HepG2 (cell line): ENCODE data around the gene ADPRH. TPM values are rescaled to one million over a fixed set of nuclear protein-coding genes. Genes with fewer than 3 reads are reported as not detected.

Source experiments
- ATAC-seq: fragments of 200-7000 bp; cut with Tn5 transposase; 3 replicates; pipeline ENCODE4 v1.9.1; 2020; ENCODE audit warnings: mild to moderate bottlenecking, moderate library complexity
- BruUV-seq: library from RNA; stranded (reverse); fragments of 400-500 nt; replicated peaks from 2 replicates; lab custom pipeline; 2021; lab: Mats Ljungman, UMichigan
- CTCF ChIA-PET: fragments of 300-600 bp; formaldehyde crosslinking; extraction: SDS; loops from one replicate; lab custom pipeline; 2021; ENCODE audit warnings: low total read pairs, inconsistent platforms, low intra/inter-chr PET ratio; lab: Yijun Ruan, JAX
- POLR2A ChIA-PET: fragments of 350-600 bp; sonication (Branson Sonifier 250); formaldehyde crosslinking; loops from one replicate; lab custom pipeline; 2020; ENCODE audit warnings: antibody characterized with exemption, inconsistent platforms; lab: Yijun Ruan, JAX
- DNase-seq: peaks from one replicate; pipeline ENCODE4 v3.0.0-alpha.2; 2015; ENCODE audit warnings: low spot score
- FAIRE-seq: peaks from 3 replicates; lab custom pipeline; 2011; peaks lifted over from hg19 to GRCh38; lab: Jason Lieb, UNC
- H2AFZ ChIP-seq: one replicate; pipeline ENCODE4 v1.6.1; 2011; ENCODE audit warnings: low read length, inconsistent platforms
- H3K27ac ChIP-seq: fragments of 300-600 bp; 3 replicates; pipeline ENCODE4 v1.8.0; 2011; ENCODE audit warnings: mixed run types, mild to moderate bottlenecking, mixed read lengths, low read length, inconsistent platforms; ENCODE audit not compliant: insufficient read depth; ENCODE audit errors: extremely low read length
- H3K27me3 ChIP-seq, 2 experiments: fragments of 200-600 bp in 1 of 2; 2 replicates in 1 of 2; 3 replicates in 1 of 2; pipeline versions ENCODE4 v1.6.0 to v1.8.0; 2011; ENCODE audit warnings: low read length in 2 of 2, mild to moderate bottlenecking in 2 of 2, moderate library complexity in 2 of 2, inconsistent platforms in 1 of 2; ENCODE audit not compliant: insufficient read depth in 2 of 2, control insufficient read depth in 1 of 2
- H3K36me3 ChIP-seq, 2 experiments: fragments of 200-600 bp in 1 of 2; replicated peaks in 1 of 2; 2 replicates in 1 of 2; 3 replicates in 1 of 2; pipeline versions ENCODE4 v1.5.1 to v1.8.0; 2011; ENCODE audit warnings: low read length in 2 of 2, inconsistent platforms in 1 of 2; ENCODE audit not compliant: insufficient read depth in 2 of 2, control insufficient read depth in 1 of 2
- H3K4me1 ChIP-seq: 2 replicates; pipeline ENCODE4 v1.5.1; 2012; ENCODE audit warnings: low read length, inconsistent platforms; ENCODE audit not compliant: insufficient read depth
- H3K4me2 ChIP-seq: 2 replicates; pipeline ENCODE4 v1.6.0; 2011; ENCODE audit warnings: low read depth, low read length, inconsistent platforms
- H3K4me3 ChIP-seq, 3 experiments: fragments of 200-600 bp in 1 of 3; sonication (generic), shearing (Covaris generic) in 1 of 3; replicated peaks in 1 of 3; 2 replicates each; pipeline ENCODE4 v1.5.1; 2011 to 2016; ENCODE audit warnings: low read length in 3 of 3, inconsistent platforms in 2 of 3, low read depth in 2 of 3, mild to moderate bottlenecking in 2 of 3, control low read depth in 1 of 3, mixed read lengths in 1 of 3; ENCODE audit not compliant: insufficient read depth in 1 of 3
- H3K79me2 ChIP-seq: one replicate; pipeline ENCODE4 v1.6.1; 2011; ENCODE audit warnings: low read length, inconsistent platforms; ENCODE audit not compliant: insufficient read depth
- H3K9ac ChIP-seq: 2 replicates; pipeline ENCODE4 v1.6.0; 2011; ENCODE audit warnings: mild to moderate bottlenecking, low read depth, low read length, inconsistent platforms; ENCODE audit not compliant: insufficient read depth
- H3K9me3 ChIP-seq: 2 replicates; pipeline ENCODE4 v1.5.1; 2012; ENCODE audit warnings: mild to moderate bottlenecking, low read length
- H4K20me1 ChIP-seq: 2 replicates; pipeline ENCODE4 v1.6.0; 2011; ENCODE audit warnings: inconsistent platforms, mild to moderate bottlenecking, low read length, moderate library complexity; ENCODE audit not compliant: insufficient read depth
- HOXA9 ChIP-seq: sonication (generic); formaldehyde crosslinking; IDR thresholded peaks from 2 replicates; pipeline ENCODE4 v1.8.1; 2022; ENCODE audit warnings: missing genetic modification reagents, mild to moderate bottlenecking, moderate library complexity, borderline replicate concordance
- RFX3 ChIP-seq: IDR thresholded peaks from 2 replicates; pipeline ENCODE4 v1.6.1; 2016; ENCODE audit warnings: missing biosample characterization, missing genetic modification reagents
- WGBS: methylation state at CpG from one replicate; pipeline ENCODE4 v1.1.6; 2017; ENCODE audit warnings: low lambda C conversion rate; 5-methylcytosine and 5-hydroxymethylcytosine counted together
- in situ Hi-C: cut with HindIII; loops from 2 replicates; pipeline ENCODE4 v1.10.0; 2017; ENCODE audit warnings: low pct_unique_long_range_greater_than_20kb; ENCODE audit not compliant: extremely low pct_ligation_motif_present
- intact Hi-C: fragments of 100-400 bp; cut with micrococcal nuclease; formaldehyde crosslinking; loops from one replicate; pipeline ENCODE4 v1.10.0; 2022; ENCODE audit not compliant: unreplicated experiment
- polyA plus RNA-seq, 8 experiments: library from polyadenylated mRNA; depleted of rRNA in 3 of 8; stranded (reverse) in 7 of 8; unstranded in 1 of 8; fragments of >200 nt; fragmentation: Illumina TruSeq in 4 of 8; extraction: Trizol in 4 of 8; gene quantifications; 2 replicates each; pipeline versions ENCODE4 v1.2.1 to v1.2.3, GENCODE V29; 2011 to 2016; ENCODE audit warnings: low read depth in 4 of 8, missing spikeins in 1 of 8, mixed read lengths in 1 of 8; ENCODE audit not compliant: insufficient read depth in 1 of 8
- total RNA-seq, 5 experiments: library from RNA; depleted of rRNA; stranded (reverse); fragments of >200 nt; fragmentation: Illumina TruSeq; extraction: Trizol; gene quantifications; 2 replicates each; pipeline ENCODE4 v1.2.3, GENCODE V29; 2016; ENCODE audit warnings: low read depth in 1 of 5

Gene ADPRH
- total and polyA plus RNA-seq, 2 of the 13 experiments (the other 11 are each of a cell fraction or from before 2014, with no cell fraction given) = 0.01 to 0.15 TPM

DNA sequence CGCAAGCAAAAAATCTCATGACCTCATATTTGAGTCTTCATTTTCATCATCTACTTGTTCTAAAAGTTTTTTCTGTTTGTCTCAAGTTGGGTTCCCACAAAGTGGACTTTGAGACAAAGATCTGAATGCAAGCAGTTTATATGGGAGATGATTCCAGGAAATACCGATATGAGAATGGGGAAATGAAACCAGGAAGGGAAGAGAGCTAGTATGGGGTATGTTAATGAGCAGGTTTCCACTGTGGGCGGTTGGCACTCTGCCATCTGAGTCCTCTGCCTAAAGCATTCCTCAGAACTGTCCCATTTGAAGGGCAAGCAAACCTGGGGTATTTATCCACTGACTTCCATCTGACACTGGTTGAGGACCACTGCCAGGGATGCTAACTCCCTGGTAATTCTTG, 8.8 kb downstream of the ADPRH start:
- H2AFZ ChIP-seq = no peak overlapping the region
- in situ Hi-C loops = no loop called here
- peaks cover 0 to 1% of the 10 kb centered on the region in 2 experiments; a peak in 3 of 5 replicates for H3K27me3 ChIP-seq
- ChIA-PET CTCF (no interaction called here), POLR2A (no interaction called here)
- H3K27ac ChIP-seq = no peak overlapping the region
- no peaks in the 10 kb centered on the region for H3K36me3 ChIP-seq
- no peak for ATAC-seq
- intact Hi-C loops = no loop called here
- no peak for TF ChIP-seq RFX3
- H3K4me3 ChIP-seq = no peak overlapping the region
- H3K4me2 ChIP-seq = no peak overlapping the region
- FAIRE-seq = no peak
- no peaks in the 10 kb centered on the region for H3K4me1 ChIP-seq
- no peaks in the 10 kb centered on the region for H4K20me1 ChIP-seq
- DNase-seq = no peak
- BruUV-seq = no TSS peak
- H3K79me2 ChIP-seq = no peaks in the 10 kb centered on the region
- no peak overlapping the region for H3K9ac ChIP-seq
- WGBS = 44% methylated on average over 3 of the region's 3 CpGs
- H3K9me3 ChIP-seq = peaks cover 9% of the 10 kb centered on the region

DNA sequence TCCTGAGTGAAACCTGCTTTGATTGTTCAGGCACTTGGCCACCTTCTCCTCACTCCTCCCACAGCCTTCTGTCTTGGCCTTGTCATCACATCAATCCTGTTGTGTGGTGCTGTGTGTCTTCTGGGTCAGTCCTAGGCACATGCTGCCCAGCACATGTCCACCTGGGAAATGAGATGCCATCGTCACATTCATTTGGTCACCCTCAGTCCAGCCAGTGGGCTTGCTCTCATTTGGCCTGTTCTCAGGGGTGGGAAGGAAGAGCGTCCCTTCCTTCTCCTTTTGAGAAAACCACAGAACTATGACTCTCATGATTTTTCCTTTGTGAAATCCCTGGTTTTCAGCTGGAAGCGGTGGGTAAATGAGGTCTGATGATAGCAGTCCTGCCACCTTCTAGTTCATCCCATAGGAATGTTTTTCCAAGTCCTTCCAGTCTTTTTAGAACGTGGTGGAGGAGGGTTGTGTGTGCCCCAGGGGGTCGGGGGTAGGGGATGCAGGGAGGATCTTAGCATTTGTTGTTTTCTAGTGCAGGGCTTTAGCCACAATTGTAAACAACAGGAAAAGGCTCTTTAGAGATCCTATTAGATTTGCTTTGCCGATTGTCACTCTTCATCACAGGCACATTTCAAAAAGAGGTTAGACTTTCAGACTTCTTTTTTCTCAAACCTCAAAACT, 9.9 kb downstream of the ADPRH start:
- intact Hi-C loops = no loop called here
- Histone ChIP-seq H3K27me3 (peaks cover 0 to 1% of the 10 kb centered on the region in 2 experiments; a peak in 3 of 5 replicates), H3K9me3 (peaks cover 9% of the 10 kb centered on the region), H3K36me3 (no peaks in the 10 kb centered on the region), H2AFZ (no peak overlapping the region), H3K27ac (no peak overlapping the region), H3K4me2 (no peak overlapping the region), H3K79me2 (no peaks in the 10 kb centered on the region), H4K20me1 (no peaks in the 10 kb centered on the region), H3K4me3 (no peak overlapping the region), H3K9ac (no peak overlapping the region), H3K4me1 (no peaks in the 10 kb centered on the region)
- CTCF ChIA-PET = no interaction called here
- in situ Hi-C loops = no loop called here
- BruUV-seq = no TSS peak
- ATAC-seq (no peak), FAIRE-seq (no peak), DNase-seq (no peak)
- WGBS = 10% methylated on average over 6 of the region's 6 CpGs
- POLR2A ChIA-PET = no interaction called here
- TF ChIP-seq HOXA9 (CRISPR knock-in tag) = no peak
